ENCODE measurements around the gene CCDC157.

CCDC157 gene

GRCh38 chr22:30406400-30406799 lies 49.6 kb downstream of the CCDC157 start:
- Histone ChIP-seq H3K4me3 (ENCODE audit: low read depth in 1 of 2, low read length in 2 of 2) (no peak overlapping the region), H3K36me3 (ENCODE audit: insufficient read depth, low read length) (peaks cover 26% of the 10 kb centered on the region), H3K9ac (ENCODE audit: low read length) (no peak overlapping the region), H3K4me1 (ENCODE audit: insufficient read depth, low read length) (no peaks in the 10 kb centered on the region), H3K9me3 (ENCODE audit: low read length) (no peaks in the 10 kb centered on the region), H3K27me3 (ENCODE audit: control insufficient read depth in 1 of 2, insufficient read depth in 2 of 2, low read length in 2 of 2) (no peaks in the 10 kb centered on the region), H3K27ac (ENCODE audit: low read depth, low read length) (no peak overlapping the region)

DNA sequence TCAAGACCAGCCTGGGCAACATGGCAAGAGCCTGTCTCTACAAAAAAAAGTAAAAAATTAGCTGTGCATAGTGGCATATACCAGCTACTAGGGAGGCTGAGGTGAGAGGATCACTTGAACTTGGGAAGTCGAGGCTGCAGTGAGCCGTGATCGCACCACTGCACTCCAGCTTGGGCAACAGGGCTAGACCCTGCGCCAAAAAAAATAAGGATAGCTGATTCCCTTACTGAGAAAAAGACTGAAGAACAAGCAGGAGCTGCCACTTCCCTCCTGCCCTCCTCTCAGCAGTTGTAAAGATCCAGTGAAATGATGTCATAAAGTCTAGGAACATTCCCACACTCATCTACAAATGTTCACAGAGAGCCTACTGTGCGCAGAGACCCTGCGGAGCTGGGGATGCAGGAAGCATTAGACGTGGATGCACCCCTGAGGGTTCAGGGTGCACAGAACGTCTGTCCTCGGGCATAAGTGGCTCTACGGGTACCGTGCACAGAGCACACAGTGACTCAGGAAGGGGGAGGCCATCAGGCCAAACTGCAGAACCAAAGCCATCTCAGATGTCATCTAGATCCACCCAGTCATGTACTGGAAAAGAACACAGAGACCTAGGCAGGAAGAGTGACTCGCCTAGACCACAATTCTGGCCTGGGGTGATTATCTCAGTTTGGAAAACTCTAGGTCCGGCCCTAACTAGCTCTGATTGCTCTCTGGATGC lies 51.7 kb downstream of the CCDC157 start:
- H3K4me1 ChIP-seq (ENCODE audit: insufficient read depth, low read length), result no peaks in the 10 kb centered on the region
- no peaks in the 10 kb centered on the region for H3K27me3 ChIP-seq (ENCODE audit: control insufficient read depth in 1 of 2, insufficient read depth in 2 of 2, low read length in 2 of 2)
- H3K27ac ChIP-seq (ENCODE audit: low read depth, low read length), result no peak overlapping the region
- no peaks in the 10 kb centered on the region for H3K9me3 ChIP-seq (ENCODE audit: low read length)
- peaks cover 34% of the 10 kb centered on the region for H3K36me3 ChIP-seq (ENCODE audit: insufficient read depth, low read length)
- H3K9ac ChIP-seq (ENCODE audit: low read length), result no peak overlapping the region
- no peak overlapping the region for H3K4me3 ChIP-seq (ENCODE audit: low read depth in 1 of 2, low read length in 2 of 2)

- Histone ChIP-seq H3K27ac (ENCODE audit: low read depth, low read length) (no peak overlapping the region), H3K9me3 (ENCODE audit: low read length) (no peaks in the 10 kb centered on the region), H3K9ac (ENCODE audit: low read length) (no peak overlapping the region), H3K27me3 (ENCODE audit: control insufficient read depth in 1 of 2, insufficient read depth in 2 of 2, low read length in 2 of 2) (no peaks in the 10 kb centered on the region), H3K4me1 (ENCODE audit: insufficient read depth, low read length) (no peaks in the 10 kb centered on the region), H3K36me3 (ENCODE audit: insufficient read depth, low read length) (peaks cover 48% of the 10 kb centered on the region), H3K4me3 (ENCODE audit: low read depth in 1 of 2, low read length in 2 of 2) (no peak overlapping the region)
Measured at GRCh38 chr22:30411780-30412179, 55.0 kb downstream of the CCDC157 start.

DNA sequence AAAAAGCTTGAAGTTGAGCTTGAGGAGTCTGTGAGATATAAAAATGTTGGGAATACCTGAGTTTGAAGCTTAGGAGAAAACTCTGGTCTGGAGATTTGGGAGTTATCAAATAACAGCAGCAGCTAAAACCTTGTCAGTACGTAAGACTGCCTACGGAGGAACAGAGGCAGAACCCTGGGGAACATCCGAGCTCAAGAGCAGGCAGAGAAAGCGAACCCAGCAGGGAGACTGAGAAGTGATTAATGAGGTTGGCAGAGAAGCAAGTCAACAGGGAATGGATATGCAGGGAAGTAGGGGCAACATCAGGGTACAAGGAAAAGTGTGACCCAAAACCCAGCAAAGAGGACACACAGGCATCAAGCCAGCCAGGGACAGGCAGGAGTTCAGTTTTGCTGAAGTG lies 56.2 kb downstream of the CCDC157 start:
- Histone ChIP-seq H3K27ac (ENCODE audit: low read depth, low read length) (no peak overlapping the region), H3K4me1 (ENCODE audit: insufficient read depth, low read length) (no peaks in the 10 kb centered on the region), H3K9me3 (ENCODE audit: low read length) (no peaks in the 10 kb centered on the region), H3K4me3 (ENCODE audit: low read depth in 1 of 2, low read length in 2 of 2) (no peak overlapping the region), H3K36me3 (ENCODE audit: insufficient read depth, low read length) (peaks cover 42% of the 10 kb centered on the region), H3K27me3 (ENCODE audit: control insufficient read depth in 1 of 2, insufficient read depth in 2 of 2, low read length in 2 of 2) (no peaks in the 10 kb centered on the region), H3K9ac (ENCODE audit: low read length) (no peak overlapping the region)

- peaks cover 43% of the 10 kb centered on the region for H3K36me3 ChIP-seq (ENCODE audit: insufficient read depth, low read length)
- no peaks in the 10 kb centered on the region for H3K9me3 ChIP-seq (ENCODE audit: low read length)
- no peaks in the 10 kb centered on the region for H3K4me1 ChIP-seq (ENCODE audit: insufficient read depth, low read length)
- H3K27ac ChIP-seq (ENCODE audit: low read depth, low read length), result no peak overlapping the region
- H3K9ac ChIP-seq (ENCODE audit: low read length), result no peak overlapping the region
- no peaks in the 10 kb centered on the region for H3K27me3 ChIP-seq (ENCODE audit: control insufficient read depth in 1 of 2, insufficient read depth in 2 of 2, low read length in 2 of 2)
- no peak overlapping the region for H3K4me3 ChIP-seq (ENCODE audit: low read depth in 1 of 2, low read length in 2 of 2)
Measured at GRCh38 chr22:30413745-30414524, 57.1 kb downstream of the CCDC157 start.

GRCh38 chr22:30414525-30415047 lies 57.8 kb downstream of the CCDC157 start:
- H3K9ac ChIP-seq (ENCODE audit: low read length), result no peak overlapping the region
- no peaks in the 10 kb centered on the region for H3K27me3 ChIP-seq (ENCODE audit: control insufficient read depth in 1 of 2, insufficient read depth in 2 of 2, low read length in 2 of 2)
- H3K36me3 ChIP-seq (ENCODE audit: insufficient read depth, low read length), result peaks cover 37% of the 10 kb centered on the region
- H3K4me1 ChIP-seq (ENCODE audit: insufficient read depth, low read length), result no peaks in the 10 kb centered on the region
- H3K4me3 ChIP-seq (ENCODE audit: low read depth in 1 of 2, low read length in 2 of 2), result no peak overlapping the region
- no peak overlapping the region for H3K27ac ChIP-seq (ENCODE audit: low read depth, low read length)
- H3K9me3 ChIP-seq (ENCODE audit: low read length), result no peaks in the 10 kb centered on the region

DNA sequence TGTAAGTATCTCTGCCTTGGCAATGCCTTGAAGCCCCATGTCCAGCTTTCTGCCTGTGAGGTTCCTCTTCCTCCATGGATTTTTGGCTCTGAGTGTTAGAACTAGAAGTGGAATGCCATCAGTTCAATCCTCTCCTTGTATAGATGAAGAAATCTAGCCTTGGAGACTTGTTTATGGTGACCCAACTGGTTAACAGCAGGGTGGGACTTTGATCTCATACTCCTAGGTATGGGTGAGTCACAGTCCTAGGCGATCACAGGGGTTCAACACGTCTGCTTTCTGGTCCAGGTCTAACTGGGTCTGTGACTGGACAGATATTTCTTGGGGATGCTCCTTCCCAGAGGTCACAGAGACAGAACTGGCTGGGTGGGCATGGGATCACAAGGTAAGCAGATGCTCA lies 59.6 kb downstream of the CCDC157 start:
- Histone ChIP-seq H3K36me3 (ENCODE audit: insufficient read depth, low read length) (peaks cover 36% of the 10 kb centered on the region), H3K4me1 (ENCODE audit: insufficient read depth, low read length) (no peaks in the 10 kb centered on the region), H3K9ac (ENCODE audit: low read length) (no peak overlapping the region), H3K9me3 (ENCODE audit: low read length) (no peaks in the 10 kb centered on the region), H3K27ac (ENCODE audit: low read depth, low read length) (no peak overlapping the region), H3K27me3 (ENCODE audit: control insufficient read depth in 1 of 2, insufficient read depth in 2 of 2, low read length in 2 of 2) (no peaks in the 10 kb centered on the region), H3K4me3 (ENCODE audit: low read depth in 1 of 2, low read length in 2 of 2) (no peak overlapping the region)

DNA sequence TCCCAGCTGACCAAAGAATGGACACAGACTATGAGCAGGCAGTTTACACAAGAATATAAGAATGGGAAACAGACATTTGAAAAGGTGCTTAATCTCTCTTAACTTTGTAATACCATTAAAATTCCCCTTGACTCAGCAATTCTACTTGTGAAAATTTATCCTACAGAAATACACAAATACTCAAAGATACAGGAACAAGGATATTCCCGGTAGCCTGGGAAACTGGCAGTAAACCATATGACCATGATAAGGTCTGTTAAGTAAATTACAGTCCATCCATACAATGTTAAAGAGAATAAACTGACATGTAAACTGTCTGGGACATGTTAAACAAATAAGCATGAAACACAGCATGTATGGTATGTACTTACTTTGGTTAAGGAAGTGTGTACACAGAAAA lies 60.0 kb downstream of the CCDC157 start:
- Histone ChIP-seq H3K27me3 (ENCODE audit: control insufficient read depth in 1 of 2, insufficient read depth in 2 of 2, low read length in 2 of 2) (no peaks in the 10 kb centered on the region), H3K36me3 (ENCODE audit: insufficient read depth, low read length) (peaks cover 36% of the 10 kb centered on the region), H3K9me3 (ENCODE audit: low read length) (no peaks in the 10 kb centered on the region), H3K9ac (ENCODE audit: low read length) (no peak overlapping the region), H3K4me3 (ENCODE audit: low read depth in 1 of 2, low read length in 2 of 2) (no peak overlapping the region), H3K4me1 (ENCODE audit: insufficient read depth, low read length) (peaks cover under 1% of the 10 kb centered on the region), H3K27ac (ENCODE audit: low read depth, low read length) (no peak overlapping the region)

DNA sequence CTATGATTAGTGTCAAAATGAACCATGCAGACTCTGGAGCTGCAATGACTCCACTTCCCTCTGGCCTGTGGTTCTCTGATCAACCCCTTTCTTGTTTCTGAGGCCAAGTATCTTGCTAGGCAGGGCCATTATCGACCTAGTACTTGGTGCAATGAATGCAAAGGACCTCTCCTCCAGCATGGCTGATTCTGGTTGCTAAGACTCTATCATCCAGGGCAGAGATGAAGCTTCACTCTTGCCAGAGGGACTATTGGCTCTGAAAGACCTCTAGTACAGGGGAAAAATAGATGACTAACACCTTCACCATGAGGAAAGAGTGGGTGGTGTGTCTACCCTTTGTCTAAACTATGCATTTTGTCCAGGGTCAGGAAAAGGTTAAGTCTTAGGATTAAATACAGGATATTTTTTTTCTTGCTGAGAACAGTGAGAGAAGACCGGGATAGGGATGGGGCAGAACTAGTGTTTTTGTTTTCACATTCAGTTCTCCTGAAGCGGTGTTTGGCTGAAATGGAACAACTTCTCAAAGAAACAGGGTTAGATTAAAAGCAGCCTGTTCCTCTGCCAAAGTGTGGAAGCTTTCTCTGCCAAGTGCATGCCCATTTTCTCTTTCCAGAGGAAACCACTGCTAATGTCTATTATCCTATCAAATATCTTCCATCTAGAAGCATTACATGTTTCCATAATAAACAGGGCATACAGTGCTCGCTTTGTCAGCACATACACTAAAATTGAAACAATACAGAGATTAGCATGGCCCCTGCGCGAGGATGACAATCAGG lies 63.7 kb downstream of the CCDC157 start:
- no peak overlapping the region for H3K4me3 ChIP-seq (ENCODE audit: low read depth in 1 of 2, low read length in 2 of 2)
- peaks cover 24% of the 10 kb centered on the region for H3K4me1 ChIP-seq (ENCODE audit: insufficient read depth, low read length)

GRCh38 chr22:30421695-30422480 lies 65.1 kb downstream of the CCDC157 start:
- H3K9ac ChIP-seq (ENCODE audit: low read length), result peak overlapping the region; percentile 88
- H3K9me3 ChIP-seq (ENCODE audit: low read length), result no peaks in the 10 kb centered on the region
- H3K27ac ChIP-seq (ENCODE audit: low read depth, low read length), result peak overlapping the region; percentile 100
- peaks cover 12% of the 10 kb centered on the region for H3K36me3 ChIP-seq (ENCODE audit: insufficient read depth, low read length)
- H3K27me3 ChIP-seq (ENCODE audit: control insufficient read depth in 1 of 2, insufficient read depth in 2 of 2, low read length in 2 of 2), result no peaks in the 10 kb centered on the region
- peaks cover 34% of the 10 kb centered on the region for H3K4me1 ChIP-seq (ENCODE audit: insufficient read depth, low read length)
- H3K4me3 ChIP-seq (ENCODE audit: low read depth in 1 of 2, low read length in 2 of 2), result peak overlapping the region in 1 of 2 donors; percentile 92

More for the DNA sequence above, 63.7 kb downstream of the CCDC157 start:
- Histone ChIP-seq H3K27me3 (ENCODE audit: control insufficient read depth in 1 of 2, insufficient read depth in 2 of 2, low read length in 2 of 2) (no peaks in the 10 kb centered on the region), H3K9ac (ENCODE audit: low read length) (no peak overlapping the region), H3K36me3 (ENCODE audit: insufficient read depth, low read length) (peaks cover 24% of the 10 kb centered on the region), H3K27ac (ENCODE audit: low read depth, low read length) (no peak overlapping the region), H3K9me3 (ENCODE audit: low read length) (no peaks in the 10 kb centered on the region)
